ENCODE data around the gene HRC.

The HRC gene

DNA sequence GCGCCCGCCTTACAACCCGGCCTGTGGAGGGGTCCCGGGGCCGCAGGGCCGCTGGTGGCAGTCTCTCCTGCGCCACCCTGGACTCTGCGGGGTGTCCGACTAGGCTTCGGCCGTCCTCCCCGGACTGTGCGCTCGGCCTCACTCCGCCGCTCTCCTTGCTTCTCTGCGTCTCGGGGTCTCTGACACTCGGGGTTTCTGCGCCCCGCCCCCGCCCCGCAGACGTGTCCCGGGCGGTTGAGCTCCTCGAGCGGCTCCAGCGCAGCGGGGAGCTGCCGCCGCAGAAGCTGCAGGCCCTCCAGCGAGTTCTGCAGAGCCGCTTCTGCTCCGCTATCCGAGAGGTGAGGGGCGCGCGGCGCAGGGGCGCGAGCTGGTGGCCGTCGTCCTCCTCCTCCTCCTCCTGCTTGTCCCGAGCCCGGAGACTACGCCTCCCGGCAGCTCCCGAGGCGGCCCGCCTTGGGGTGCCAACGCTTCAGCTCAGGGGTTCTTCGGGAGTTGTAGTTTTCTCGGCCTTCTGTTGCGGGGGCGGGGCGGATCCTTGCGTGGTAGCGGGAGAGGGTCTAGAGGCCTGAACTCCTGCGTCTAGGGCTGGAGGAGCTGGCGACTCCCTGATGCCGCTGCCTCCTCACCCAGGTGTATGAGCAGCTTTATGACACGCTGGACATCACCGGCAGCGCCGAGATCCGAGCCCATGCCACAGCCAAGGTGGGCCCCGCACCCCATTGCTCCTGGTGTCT, 40.4 kb downstream of the HRC start:
- DNase-seq (ENCODE audit: low read depth) = no peak

DNA sequence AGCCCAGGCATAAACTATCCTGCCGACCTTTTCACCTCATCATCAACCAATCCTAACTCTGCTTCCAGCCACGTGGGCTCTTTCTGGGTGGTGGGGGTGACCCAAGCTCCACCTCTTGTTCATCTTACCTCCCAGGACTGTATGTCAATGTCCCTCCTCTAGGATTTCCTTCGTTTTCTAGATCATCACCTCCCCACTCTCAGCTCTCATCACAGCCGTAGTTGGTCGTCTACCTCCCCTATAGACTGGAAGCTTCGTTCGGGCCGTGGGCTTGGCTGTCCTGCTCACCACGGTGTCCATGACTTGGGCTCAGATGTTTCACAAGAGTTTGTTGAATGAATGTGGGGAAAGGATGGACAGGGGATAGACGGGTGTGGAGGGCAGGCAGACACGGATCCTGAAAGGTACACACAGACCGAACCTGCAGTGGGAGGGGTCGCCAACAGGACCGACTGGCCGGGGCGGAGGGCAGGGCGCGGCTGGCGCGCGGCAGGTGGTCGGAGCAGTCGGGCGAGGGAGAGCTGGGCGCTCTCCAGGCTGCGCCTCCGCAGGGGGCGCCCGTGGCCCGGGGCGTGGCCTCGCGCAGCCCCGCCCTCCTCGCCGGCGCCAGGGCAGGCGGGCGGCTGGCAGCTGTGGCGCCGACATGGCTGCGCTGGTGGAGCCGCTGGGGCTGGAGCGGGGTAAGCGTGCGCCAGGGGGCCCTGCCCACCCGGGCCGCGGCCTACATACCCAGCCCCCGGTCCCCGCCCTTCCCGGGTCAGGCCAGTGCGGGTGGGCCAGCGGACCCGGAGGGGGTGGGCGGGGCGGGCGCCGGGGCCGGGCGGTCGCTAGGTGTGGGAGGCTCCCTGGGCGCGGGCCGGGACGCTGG, 41.2 kb downstream of the HRC start, which contains the start of gene LIN7B:
LIN7B (plus strand) TSS at position 609 of the 868 bp plus-strand sequence; CDS start at position 644, 35 bp downstream.
- DNase-seq (ENCODE audit: low read depth) = no peak

DNA sequence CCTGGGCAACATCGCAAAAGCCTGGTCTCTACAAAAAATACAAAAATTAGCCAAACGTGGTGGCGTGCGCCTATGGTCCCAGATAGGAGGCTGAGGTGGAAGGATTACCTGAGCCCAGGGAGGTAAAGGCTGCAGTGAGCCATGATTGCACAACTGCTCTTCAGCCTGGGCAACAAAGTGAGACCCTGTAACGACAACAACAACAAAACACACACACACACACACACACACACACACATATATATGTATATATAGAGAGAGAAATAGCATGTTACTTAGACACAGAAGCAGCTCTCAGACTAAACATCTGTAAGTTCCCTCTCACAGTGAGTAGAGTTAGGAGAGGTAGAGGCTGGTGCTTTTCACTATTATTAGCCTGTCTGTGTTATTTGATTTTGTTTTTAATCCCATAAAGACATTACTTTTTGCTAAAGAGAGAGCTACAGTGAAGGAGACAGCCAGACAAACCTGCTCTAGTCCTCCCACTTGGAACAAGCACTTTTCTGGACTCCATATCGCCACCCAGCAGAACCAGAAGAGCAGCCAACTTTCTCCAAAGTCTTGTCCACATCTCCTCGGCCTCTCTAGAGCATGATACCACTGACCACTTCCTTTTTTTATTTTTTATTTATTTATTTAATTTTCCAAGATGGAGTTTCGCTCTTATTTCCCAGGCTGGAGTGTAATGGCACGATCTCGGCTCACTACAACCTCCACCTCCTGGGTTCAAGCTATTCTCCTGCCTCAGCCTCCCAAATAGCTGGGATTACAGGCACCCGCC, 43.8 kb downstream of the HRC start:
- DNase-seq (ENCODE audit: low read depth) = no peak

DNA sequence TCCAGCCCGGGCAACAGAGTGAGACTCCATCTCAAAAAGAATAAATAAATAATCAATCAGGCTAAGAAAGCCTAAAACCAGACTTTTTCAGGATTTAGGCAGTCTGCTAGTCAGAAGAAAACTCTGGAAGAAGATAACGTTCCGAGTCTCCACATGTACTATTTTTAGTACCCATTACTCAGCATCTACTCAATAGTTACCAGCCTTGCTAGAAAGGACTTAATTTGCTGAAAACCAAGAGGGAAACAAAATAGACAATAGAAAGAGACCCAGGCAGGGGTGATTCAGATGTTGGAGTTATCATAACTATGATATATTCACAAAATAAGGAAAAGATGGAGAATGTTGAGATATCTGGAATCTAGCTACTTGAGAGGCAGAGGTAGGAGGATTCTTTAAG, 44.6 kb downstream of the HRC start:
- no peak for DNase-seq (ENCODE audit: low read depth)

DNA sequence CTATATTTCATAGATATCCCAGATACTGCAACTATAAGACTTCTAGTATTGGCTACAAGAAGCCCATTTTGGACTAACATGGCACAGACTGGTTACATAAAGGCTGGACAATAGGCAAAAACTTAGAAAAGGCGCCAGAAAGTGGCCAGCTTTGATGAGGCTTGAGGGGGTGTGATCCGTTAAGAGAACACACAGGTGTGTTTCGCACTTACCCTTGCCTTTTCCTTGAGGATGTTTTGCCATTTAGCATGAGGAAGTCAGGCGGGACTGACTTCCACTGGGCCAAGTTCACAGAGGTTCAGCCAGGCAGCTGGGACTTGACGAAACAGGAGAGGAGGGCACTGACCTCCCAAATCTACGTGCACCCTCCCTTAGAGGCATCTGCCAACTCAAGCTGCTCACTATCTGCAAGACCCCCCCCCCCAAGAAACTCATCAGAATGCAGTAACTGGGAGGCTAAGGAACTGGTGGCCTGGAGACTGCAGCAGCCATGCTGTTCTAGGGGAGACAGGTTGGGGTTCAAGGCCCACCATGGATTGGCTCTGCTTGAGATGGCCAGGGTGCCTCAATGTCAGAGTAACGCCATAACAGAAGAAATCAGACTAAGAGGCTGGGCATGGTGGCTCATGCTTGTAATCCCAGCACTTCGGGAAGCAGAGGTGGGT, 45.5 kb downstream of the HRC start:
- no peak for DNase-seq (ENCODE audit: low read depth)

DNA sequence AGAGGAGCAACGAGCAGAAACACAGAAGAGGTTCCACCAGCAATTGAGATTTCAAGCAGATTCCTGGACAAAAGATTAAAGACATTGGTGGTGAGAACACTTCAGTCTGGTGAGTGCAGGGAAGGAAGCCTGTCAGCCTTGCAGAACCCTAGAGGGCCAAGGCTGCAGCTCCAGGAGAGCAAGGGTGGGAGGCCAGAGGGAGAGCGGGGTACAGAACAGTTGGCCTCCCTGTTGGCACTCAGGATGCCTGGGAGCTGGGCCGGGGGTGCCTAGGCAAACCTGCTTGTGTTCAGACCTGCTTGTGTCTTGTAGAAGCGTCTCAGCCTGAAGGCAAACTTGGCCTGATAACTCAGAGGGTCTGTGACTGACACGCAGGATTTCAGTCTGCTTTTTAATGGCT, 46.1 kb downstream of the HRC start:
- no peak for DNase-seq (ENCODE audit: low read depth)

DNA sequence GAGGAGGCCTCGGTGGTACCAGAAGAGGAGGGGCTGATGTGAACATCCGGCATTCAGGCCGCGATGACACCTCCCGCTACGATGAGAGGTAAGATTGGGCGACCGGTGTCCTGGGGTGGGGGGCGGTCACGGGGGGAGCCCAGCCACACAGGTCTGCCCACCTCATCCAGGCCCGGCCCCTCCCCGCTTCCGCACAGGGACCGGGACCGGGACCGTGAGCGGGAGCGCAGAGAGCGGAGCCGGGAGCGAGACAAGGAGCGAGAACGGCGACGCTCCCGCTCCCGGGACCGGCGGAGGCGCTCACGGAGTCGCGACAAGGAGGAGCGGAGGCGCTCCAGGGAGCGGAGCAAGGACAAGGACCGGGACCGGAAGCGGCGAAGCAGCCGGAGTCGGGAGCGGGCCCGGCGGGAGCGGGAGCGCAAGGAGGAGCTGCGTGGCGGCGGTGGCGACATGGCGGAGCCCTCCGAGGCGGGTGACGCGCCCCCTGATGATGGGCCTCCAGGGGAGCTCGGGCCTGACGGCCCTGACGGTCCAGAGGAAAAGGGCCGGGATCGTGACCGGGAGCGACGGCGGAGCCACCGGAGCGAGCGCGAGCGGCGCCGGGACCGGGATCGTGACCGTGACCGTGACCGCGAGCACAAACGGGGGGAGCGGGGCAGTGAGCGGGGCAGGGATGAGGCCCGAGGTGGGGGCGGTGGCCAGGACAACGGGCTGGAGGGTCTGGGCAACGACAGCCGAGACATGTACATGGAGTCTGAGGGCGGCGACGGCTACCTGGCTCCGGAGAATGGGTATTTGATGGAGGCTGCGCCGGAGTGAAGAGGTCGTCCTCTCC, 47.4 kb downstream of the HRC start:
- DNase-seq (ENCODE audit: low read depth) = no peak

DNA sequence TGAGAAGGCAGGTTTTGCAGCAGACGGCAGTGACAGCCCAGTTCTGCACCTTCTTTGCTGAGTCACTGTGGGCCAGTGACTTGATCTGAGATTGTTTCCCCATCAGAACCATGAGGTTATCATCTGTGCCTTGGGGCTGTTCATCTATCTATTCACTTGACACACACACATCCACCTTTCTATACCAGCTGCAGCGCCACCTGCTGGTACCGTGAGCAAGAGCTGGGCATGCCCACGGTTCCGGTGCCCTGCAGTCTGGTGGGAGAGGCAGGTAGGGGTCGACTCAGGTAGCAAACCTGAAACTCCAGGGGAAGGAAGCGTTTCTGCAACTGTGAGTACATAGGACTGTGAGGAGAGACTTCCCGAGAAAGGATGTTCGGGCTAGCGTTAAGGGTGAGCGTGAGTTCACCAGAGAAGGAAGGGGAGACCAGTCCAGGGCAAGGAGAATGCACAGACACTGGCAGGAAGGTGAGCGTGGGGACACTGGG, 48.5 kb downstream of the HRC start:
- DNase-seq (ENCODE audit: low read depth) = no peak

DNA sequence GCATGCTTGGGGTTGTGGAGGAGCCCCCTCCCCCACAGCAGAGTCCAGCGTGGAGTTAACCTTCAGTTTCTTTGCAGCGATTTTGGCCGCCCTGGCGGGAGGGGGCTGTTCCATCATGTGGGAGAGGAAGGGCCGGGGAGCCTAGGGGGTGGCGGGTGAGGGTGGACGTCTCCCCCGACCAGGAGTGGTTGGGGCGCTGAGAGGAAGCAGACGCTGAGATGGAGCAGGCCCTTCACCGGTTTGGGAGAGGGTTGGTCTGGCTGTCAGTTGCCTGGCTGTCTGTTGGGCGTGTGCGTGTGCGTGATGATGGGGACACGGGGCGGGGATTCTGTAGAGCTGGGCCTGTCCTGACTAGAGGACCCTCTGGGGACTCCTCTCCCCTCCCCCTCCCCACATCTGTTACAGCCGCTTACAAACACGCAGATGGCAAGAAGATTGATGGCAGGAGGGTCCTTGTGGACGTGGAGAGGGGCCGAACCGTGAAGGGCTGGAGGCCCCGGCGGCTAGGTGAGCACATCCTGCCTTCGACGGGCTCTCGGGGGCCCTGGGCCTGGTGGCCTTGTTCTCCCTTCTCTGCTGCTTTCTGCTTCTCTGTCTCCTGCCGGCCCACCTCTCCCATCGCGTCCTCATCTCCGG, 50.8 kb downstream of the HRC start:
- no peak for DNase-seq (ENCODE audit: low read depth)

DNA sequence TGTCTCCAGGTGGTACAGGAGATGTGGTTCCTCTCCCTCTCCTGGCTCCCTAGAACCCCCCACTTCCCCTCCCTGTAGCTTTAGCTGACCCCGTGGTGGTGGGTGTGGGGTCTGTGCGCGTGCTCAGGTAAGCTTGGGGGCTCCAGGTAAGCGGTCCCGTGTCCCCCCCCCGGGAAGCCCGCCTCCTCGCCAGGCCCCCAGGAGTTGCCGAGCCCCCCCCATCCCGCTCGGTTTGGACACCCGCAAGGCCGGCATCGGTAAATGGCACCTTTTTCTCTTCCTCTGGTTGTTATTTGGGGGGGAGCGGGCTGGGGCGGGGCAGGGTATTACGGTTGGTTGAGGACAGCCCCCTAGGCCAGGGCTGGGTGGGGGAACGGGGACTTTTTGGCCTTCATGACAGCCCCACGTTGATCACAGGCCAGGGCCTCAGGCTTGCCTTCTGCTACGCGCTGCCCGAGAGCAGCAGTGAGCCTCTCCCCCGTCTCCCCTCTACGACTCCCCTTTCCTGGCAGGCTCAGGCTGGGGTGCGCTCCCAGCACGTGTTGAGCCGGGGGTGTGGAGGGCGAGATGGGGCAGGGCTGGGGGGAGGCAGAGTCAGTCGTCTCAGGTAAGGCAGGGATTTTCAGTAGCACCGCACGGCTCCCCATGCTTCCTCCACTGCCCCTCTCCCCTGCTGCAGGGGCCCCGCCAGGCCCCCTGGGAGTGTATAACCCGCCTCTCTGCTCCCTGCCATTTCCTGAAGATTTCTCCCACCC, 51.7 kb downstream of the HRC start:
- DNase-seq (ENCODE audit: low read depth) = no peak

DNA sequence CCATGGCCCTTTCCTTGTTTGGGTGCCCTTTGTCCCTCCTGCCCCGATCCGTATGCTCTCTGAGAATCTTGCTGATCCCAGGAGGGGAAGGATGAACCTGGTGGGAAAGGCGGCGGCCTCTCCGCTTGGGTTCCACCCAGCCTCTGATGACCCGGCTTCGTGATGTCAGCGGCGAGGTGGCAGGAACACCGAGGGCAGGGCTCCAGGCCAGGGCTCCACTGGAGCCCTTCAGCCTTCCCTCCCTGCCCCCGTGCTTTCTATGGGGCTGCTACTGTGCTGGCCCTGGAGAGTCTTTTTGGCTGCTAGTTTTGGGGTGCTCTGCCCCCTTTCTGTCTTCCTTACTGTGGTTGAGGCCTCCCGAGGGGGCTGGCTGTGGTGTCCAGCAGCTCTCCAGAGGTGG, 52.9 kb downstream of the HRC start:
- no peak for DNase-seq (ENCODE audit: low read depth)
